Smooth muscle cell (in vitro differentiated cells): ENCODE data around the gene OLAH. TPM values are rescaled to one million over a fixed set of nuclear protein-coding genes. Genes with fewer than 3 reads are reported as not detected.

Source experiments
- DNase-seq: peaks from one replicate; lab custom pipeline; 2025; ENCODE audit not compliant: unreplicated experiment; lab: John Stamatoyannopoulos, UW
- H2AFZ ChIP-seq: fragments of 200-600 bp; sonication (generic); 2 replicates; pipeline ENCODE4 v1.6.0; 2016; ENCODE audit warnings: antibody characterized with exemption, low read depth, mild to moderate bottlenecking
- H3F3A ChIP-seq: fragments of 200-600 bp; sonication (generic); 2 replicates; pipeline ENCODE4 v1.6.0; 2017; ENCODE audit warnings: antibody characterized with exemption, low read depth
- H3K27ac ChIP-seq: fragments of 200-600 bp; sonication (generic); 2 replicates; pipeline ENCODE4 v1.5.1; 2016; ENCODE audit warnings: low read depth, mild to moderate bottlenecking
- H3K27me3 ChIP-seq: fragments of 200-600 bp; sonication (generic); 2 replicates; pipeline ENCODE4 v1.6.1; 2016; ENCODE audit warnings: low read depth, mild to moderate bottlenecking
- H3K36me3 ChIP-seq: fragments of 200-600 bp; sonication (generic); 2 replicates; pipeline ENCODE4 v1.5.1; 2016; ENCODE audit warnings: low read depth
- H3K4me1 ChIP-seq: fragments of 200-600 bp; sonication (generic); 2 replicates; pipeline ENCODE4 v1.5.1; 2016; ENCODE audit warnings: low read depth
- H3K4me2 ChIP-seq: fragments of 200-600 bp; sonication (generic); 2 replicates; pipeline ENCODE4 v1.6.0; 2016; ENCODE audit warnings: mild to moderate bottlenecking
- H3K4me3 ChIP-seq: fragments of 200-600 bp; sonication (generic); 2 replicates; pipeline ENCODE4 v1.5.1; 2016; ENCODE audit warnings: mild to moderate bottlenecking
- H3K79me2 ChIP-seq: fragments of 200-600 bp; sonication (generic); 2 replicates; pipeline ENCODE4 v1.6.0; 2016; ENCODE audit warnings: low read depth, mild to moderate bottlenecking
- H3K9ac ChIP-seq: fragments of 200-600 bp; sonication (generic); 2 replicates; pipeline ENCODE4 v1.6.0; 2016; ENCODE audit warnings: low read depth
- H3K9me3 ChIP-seq: fragments of 200-600 bp; sonication (generic); replicated peaks from 2 replicates; pipeline ENCODE4 v1.5.1; 2016; ENCODE audit warnings: low read depth
- H4K20me1 ChIP-seq: fragments of 200-600 bp; sonication (generic); 2 replicates; pipeline ENCODE4 v1.6.0; 2016; ENCODE audit warnings: low read depth
- CTCF ChIP-seq: fragments of 200-600 bp; sonication (generic); IDR thresholded peaks from 2 replicates; pipeline ENCODE4 v1.5.1; 2017; ENCODE audit warnings: borderline replicate concordance, mild to moderate bottlenecking, antibody characterized with exemption; ENCODE audit not compliant: insufficient read depth, poor library complexity, severe bottlenecking
- WGBS: methylation state at CpG from one replicate; pipeline ENCODE4 v1.1.7; 2016; ENCODE audit warnings: low lambda C conversion rate; 5-methylcytosine and 5-hydroxymethylcytosine counted together
- polyA plus RNA-seq: library from polyadenylated mRNA; unstranded; fragments of >200 nt; fragmentation: Nextera tagmentation; extraction: Ambion mirVana; gene quantifications from 2 replicates; pipeline ENCODE4 v1.2.1, GENCODE V29; 2016
- total RNA-seq: library from RNA; depleted of rRNA; stranded (reverse); fragments of >200 nt; gene quantifications from 2 replicates; pipeline ENCODE4 v1.2.3, GENCODE V29; 2014

Gene OLAH
- total and polyA plus RNA-seq, 2 experiments from 2014 or later = not detected

- 85% methylated on average over 4 of the region's 4 CpGs for WGBS
- Histone ChIP-seq H3K27ac (no peak overlapping the region), H3K27me3 (no peaks in the 10 kb centered on the region), H4K20me1 (peaks cover 26% of the 10 kb centered on the region), H3K4me3 (no peak overlapping the region), H3K4me1 (no peaks in the 10 kb centered on the region), H3K36me3 (no peaks in the 10 kb centered on the region), H2AFZ (no peak overlapping the region), H3K9me3 (no peaks in the 10 kb centered on the region), H3F3A (no peaks in the 10 kb centered on the region), H3K9ac (no peak overlapping the region), H3K79me2 (peaks cover 38% of the 10 kb centered on the region), H3K4me2 (no peak overlapping the region)
- TF ChIP-seq CTCF = no peak
- DNase-seq = no peak
These were observed 56.1 kb downstream of the OLAH start for GRCh38 chr10:15099886-15100285.

GRCh38 chr10:15103513-15103912, 59.8 kb downstream of the OLAH start:
- Histone ChIP-seq H3F3A (peaks cover 5% of the 10 kb centered on the region), H3K27me3 (no peaks in the 10 kb centered on the region), H3K4me3 (no peak overlapping the region), H3K9me3 (no peaks in the 10 kb centered on the region), H3K36me3 (no peaks in the 10 kb centered on the region), H2AFZ (no peak overlapping the region), H3K9ac (no peak overlapping the region), H3K4me2 (no peak overlapping the region), H3K27ac (no peak overlapping the region), H4K20me1 (peaks cover 26% of the 10 kb centered on the region), H3K79me2 (peaks cover 28% of the 10 kb centered on the region), H3K4me1 (no peaks in the 10 kb centered on the region)
- WGBS = 94% methylated on average over 9 of the region's 9 CpGs
- no peak for DNase-seq
- no peak for TF ChIP-seq CTCF

DNA sequence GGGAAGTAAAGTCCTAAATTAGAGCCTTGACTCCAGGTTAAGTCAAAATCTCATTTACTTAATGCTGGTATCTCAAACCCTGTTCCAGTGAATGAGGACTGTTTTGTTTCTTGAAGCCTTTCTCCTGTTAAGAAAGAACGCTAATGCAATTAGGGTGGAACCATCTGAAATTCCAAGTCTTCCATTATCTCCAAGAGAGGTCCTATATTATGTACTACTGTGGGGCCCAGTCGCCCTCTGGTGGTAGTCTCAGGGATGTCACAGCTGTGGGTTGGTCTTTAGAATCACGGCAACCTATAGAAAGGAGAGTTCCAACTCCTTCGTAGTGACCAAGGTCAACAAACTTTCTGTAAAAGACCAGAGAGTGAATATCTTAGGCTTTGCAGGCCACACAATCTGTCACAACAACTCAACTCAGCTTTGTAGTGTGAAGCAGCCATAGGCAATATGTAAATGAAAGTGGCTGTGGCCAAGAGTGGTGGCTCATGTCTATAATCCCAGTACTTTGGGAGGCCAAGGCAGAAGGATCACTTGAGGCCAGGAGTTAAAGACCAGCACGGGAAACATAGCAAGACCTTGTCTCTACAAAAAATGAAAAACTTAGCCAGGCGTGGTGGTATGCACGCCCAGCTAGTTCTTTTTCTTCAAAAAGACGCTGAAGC, 62.7 kb downstream of the OLAH start:
- no peak overlapping the region for H3K9ac ChIP-seq
- no peaks in the 10 kb centered on the region for H3K9me3 ChIP-seq
- H2AFZ ChIP-seq = no peak overlapping the region
- H4K20me1 ChIP-seq = peaks cover 4% of the 10 kb centered on the region
- no peaks in the 10 kb centered on the region for H3K4me1 ChIP-seq
- H3K79me2 ChIP-seq = no peaks in the 10 kb centered on the region
- no peaks in the 10 kb centered on the region for H3K36me3 ChIP-seq
- H3K27me3 ChIP-seq = no peaks in the 10 kb centered on the region
- no peak overlapping the region for H3K27ac ChIP-seq
- DNase-seq = peak; percentile 9
- no peak overlapping the region for H3K4me2 ChIP-seq
- no peak overlapping the region for H3K4me3 ChIP-seq
- peaks cover 9% of the 10 kb centered on the region for H3F3A ChIP-seq
- 68% methylated on average over 8 of the region's 8 CpGs for WGBS
- TF ChIP-seq CTCF = peak; percentile 93

- Histone ChIP-seq H3K4me3 (no peak overlapping the region), H3F3A (peaks cover 4% of the 10 kb centered on the region), H3K27ac (no peak overlapping the region), H3K79me2 (no peaks in the 10 kb centered on the region), H3K4me2 (no peak overlapping the region), H3K9me3 (peaks cover 5% of the 10 kb centered on the region), H3K27me3 (no peaks in the 10 kb centered on the region), H3K36me3 (peaks cover 8% of the 10 kb centered on the region), H4K20me1 (no peaks in the 10 kb centered on the region), H3K4me1 (no peaks in the 10 kb centered on the region), H2AFZ (no peak overlapping the region), H3K9ac (no peak overlapping the region)
- no peak for TF ChIP-seq CTCF
- no peak for DNase-seq
- WGBS = 91% methylated on average over 13 of the region's 13 CpGs
These were observed 68.9 kb downstream of the OLAH start for GRCh38 chr10:15112657-15113056.
